Stimulated activated CD4-positive, alpha-beta T cell treated with anti-CD3 and anti-CD28 coated beads, Interleukin-1b, Interleukin-23, amount 100 ng/mL, for 24 hours (primary cell): ENCODE data around the gene CCNI2.
"Not testable (repeated sequence)": the region's sequence is repeated elsewhere in the genome, so short reads cannot be mapped to it uniquely, and the experiment has no call there.

ENCODE experiments used
- DNase-seq, 4 experiments: peaks; one replicate each; pipeline ENCODE4 v3.0.0-alpha.2; 2020; ENCODE audit warnings: low read depth in 4 of 4, low spot score in 1 of 4

The CCNI2 gene

DNA sequence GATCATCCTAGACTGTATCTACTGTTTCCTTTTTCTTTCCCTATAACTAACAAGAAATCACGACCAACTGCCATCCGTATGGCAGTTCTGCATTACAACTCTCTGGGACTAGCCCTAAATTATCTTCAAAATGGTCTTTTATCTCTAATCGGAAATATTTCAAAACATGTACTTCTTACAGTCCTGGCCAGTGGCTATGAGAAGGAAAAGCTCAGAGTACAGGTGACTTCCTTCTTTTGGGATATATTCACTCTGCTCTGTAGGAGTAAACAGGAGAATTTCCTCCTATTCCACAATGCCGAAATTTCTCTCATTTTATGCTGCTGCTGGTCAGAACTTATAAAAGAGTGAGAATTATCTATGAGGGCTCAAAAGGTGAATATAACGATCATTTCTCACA, 31.6 kb downstream of the CCNI2 start:
- no peak for DNase-seq

- DNase-seq, result no peak
Observed at GRCh38 chr5:132779961-132780360, 32.7 kb downstream of the CCNI2 start.

DNA sequence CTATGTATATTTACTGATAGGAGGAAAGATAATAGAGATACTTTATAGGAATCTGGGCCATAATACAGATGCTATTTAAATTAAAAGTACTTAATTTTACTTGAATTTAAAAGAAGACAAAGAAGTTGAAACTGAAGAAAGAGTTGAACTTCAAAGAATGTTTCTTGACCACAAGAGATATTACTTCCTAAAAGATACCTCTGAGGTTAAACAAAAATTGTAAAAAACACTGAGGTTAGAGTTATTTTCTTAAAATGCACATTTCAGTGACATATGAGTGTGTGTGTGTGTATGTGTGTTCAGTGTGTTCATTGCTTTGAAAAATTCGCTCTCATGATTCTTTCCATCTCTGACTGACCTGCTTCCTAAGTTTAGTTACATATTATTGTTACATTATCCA, 33.4 kb downstream of the CCNI2 start:
- no peak for DNase-seq

DNA sequence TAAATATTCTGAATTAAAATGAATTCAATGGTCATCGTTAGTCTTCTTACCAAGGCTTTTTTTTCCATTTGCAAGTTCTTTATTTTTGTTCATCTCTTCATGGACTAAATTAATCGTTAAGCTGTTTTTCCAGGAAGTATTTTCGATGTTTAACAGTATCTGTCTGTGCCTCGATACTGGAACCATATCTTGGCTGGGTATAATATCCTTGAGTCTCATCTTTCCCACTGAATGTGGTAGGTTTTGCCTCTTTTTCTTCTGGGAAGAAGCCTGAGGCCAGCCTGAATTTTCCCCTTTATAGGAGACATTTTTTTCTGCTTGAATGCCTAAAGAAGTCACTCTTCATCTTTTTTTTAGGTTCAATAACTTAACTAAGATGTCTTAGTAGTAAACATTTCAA, 33.8 kb downstream of the CCNI2 start:
- no peak for DNase-seq

DNA sequence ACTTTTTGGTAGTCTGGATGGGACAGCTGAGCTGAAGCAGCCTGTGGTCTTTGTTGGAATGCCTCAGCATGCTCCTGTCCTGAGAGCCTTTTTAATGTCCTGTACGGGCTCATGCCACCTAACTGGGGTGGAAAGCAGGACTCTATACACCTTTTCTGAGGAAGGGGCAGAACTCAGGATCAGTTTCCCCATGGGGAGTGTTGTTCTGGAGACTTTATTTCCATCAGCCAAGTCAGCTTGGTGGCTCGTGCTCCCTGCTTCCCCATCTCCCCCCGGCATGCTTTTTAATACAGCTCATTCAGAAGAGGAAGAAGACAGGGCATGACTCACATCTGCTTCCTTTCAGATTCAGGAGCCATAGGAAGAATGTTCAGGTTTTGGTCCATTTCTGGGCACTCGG, 34.9 kb downstream of the CCNI2 start:
- no peak for DNase-seq

DNA sequence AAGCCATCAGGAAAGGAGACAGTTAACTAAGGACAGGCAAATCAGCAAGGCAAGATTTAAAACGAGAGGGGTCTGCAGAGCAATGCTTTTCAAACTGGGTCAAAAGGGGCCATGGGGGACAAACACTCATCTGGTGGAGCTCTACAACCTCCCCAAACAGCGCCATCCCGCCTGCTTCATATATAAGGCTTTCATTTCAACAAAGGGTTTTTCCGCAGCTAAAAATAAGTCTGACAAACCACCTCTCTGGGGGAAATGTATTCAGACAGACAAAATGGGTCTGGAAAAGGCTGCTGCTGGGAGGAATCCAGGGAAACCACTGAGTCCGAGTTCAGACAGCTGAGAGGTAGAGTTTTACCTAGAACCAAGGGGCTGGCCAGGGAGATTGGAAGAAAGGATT, 38.1 kb downstream of the CCNI2 start:
- DNase-seq, result no peak

GRCh38 chr5:132785864-132786263, 38.6 kb downstream of the CCNI2 start:
- no peak for DNase-seq

- DNase-seq, result no peak
Observed at GRCh38 chr5:132787076-132787475, 39.9 kb downstream of the CCNI2 start.

DNA sequence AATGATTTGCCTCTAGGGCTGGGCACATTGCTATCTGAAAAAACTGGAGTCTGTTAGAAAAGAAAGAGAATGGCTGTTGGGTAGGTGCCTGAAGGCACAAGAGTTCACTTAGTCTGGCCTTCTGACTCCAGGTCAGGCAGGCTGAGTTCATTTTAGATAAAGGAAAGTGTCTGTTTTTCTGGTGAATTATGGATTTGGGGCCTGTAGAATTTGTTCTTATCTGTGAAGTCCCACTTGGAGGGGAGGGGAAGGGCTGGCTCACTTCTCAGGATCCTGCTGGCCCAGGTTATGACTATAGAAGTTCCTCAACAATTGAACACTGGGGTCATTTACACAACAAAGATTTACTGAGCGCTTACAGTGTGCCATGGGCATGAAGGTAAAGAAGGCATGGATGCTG, 41.3 kb downstream of the CCNI2 start:
- DNase-seq, result no peak

GRCh38 chr5:132788990-132789886, 42.0 kb downstream of the CCNI2 start:
- DNase-seq, result no peak

GRCh38 chr5:132790201-132790865, 43.1 kb downstream of the CCNI2 start:
- no peak for DNase-seq

GRCh38 chr5:132791026-132791425, 43.8 kb downstream of the CCNI2 start:
- no peak for DNase-seq

DNA sequence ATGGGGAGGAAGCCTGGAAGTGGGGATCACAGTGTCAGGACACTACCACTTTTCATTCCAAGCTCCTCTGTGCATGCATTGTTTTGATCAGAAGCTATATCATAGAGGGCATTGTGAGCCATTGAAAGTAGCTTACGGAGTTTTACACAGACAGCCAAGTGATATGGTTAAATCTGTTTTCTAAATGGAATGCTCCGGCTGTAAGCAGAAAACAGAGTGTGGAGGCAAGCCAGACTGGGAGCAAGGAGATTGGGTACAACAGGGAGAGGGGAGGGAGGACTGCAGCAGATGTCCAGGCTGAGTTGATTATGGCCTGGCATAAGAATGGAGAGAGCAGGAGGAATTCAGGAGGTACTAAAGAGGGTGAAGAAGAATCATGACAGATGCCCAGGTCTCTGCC, 50.4 kb downstream of the CCNI2 start:
- no peak for DNase-seq

GRCh38 chr5:132799392-132799791, 52.2 kb downstream of the CCNI2 start:
- no peak for DNase-seq

DNA sequence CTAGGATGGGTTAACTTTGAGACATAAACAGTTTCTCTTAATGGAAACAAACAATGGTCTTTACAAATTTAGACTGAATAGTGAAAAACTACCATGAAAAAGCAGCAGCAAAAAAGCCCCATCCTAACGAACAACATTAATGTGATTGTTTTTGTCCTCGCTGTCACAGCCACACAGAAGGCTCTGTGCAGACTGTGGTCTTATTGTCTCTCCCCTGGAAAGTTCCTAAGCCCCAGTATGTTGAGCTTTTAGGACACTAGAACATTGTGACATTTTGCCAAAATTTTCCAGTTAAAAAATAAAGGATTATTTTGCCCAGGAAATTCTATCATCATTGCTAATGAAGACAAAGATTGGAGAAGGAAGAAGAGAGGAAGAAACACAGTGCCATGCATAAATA, 53.3 kb downstream of the CCNI2 start:
- no peak for DNase-seq

DNA sequence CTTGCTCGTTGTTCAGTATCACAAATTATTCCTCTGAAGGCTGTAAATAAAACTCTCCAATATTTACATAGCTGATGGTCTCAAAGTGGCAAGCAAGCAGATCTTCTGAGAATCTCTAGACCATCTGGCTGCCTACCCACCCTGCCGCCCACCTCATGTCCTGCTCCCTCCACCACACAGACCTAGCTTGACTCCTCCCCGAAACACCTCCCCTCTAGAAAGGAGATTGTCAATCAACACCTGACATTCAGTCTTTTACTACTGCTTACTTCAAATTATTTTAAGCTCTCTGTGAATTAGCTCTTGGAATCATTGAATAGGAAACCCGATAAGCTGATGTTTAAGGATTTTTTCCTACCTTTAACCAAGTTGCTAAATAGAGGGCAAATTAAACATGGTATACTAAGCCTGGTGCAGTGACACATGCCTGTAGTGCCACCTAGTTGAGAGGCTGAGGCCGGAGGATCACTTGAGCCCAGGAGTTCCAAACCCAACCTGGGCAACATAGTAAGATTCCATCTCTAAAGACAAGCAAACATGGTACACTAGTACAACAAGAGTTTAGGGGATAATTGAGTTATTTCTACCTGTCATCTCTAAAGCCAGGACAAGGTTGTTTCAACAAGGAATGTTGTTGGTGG, 54.9 kb downstream of the CCNI2 start:
- DNase-seq, result no peak

DNA sequence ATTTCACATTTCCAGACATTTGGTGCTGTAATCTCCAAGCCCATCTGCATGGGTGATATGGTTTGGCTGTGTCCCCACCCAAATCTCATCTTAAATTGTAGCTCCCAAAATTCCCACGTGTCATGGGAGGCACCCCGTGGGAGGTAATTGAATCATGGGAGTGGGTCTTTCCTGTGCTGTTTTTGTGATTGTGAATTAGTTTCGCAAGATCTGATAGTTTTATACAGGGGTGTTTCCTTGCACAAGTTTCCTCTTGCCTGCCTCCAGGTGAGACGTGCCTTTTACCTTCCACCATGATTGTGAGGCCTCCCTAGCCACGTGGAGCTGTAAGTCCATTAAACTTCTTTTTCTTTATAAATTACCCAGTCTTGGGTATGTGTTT, 55.5 kb downstream of the CCNI2 start:
- not testable (repeated sequence) for DNase-seq
